ENCODE results near the gene SPOCK3. TPM values are rescaled to one million over a fixed set of nuclear protein-coding genes. Genes with fewer than 3 reads are reported as not detected.

Gene SPOCK3
- total and polyA plus RNA-seq, 7 donors, result 0.39 to 3.9 (median 1.4) TPM; not detected in 2

GRCh38 chr4:166700592-166700991 lies 533.7 kb downstream of the SPOCK3 start:
- Histone ChIP-seq H3K27me3 (no peaks in the 10 kb centered on the region), H3K36me3 (no peaks in the 10 kb centered on the region), H3K9me3 (peaks cover 0 to 4% (median 0%) of the 10 kb centered on the region in 4 donors), H3K4me3 (no peak overlapping the region), H3K27ac (no peak overlapping the region), H3K4me1 (no peaks in the 10 kb centered on the region)
- TF ChIP-seq POLR2A (IDR thresholded peaks at IDR 0.05), result no peak
- TF ChIP-seq EP300 (IDR thresholded peaks at IDR 0.05), result no peak
- TF ChIP-seq POLR2AphosphoS5 (IDR thresholded peaks at IDR 0.05), result no peak
- TF ChIP-seq CTCF (IDR thresholded peaks at IDR 0.05), result no peak
- intact Hi-C loops (cut with DNase I), result no loop called here
- DNase-seq, result no peak
- 68 to 85% methylated on average over 4 of the region's 4 CpGs for WGBS, 2 donors

GRCh38 chr4:166688835-166689234 lies 545.5 kb downstream of the SPOCK3 start:
- intact Hi-C loops (cut with DNase I), result no loop called here
- Histone ChIP-seq H3K36me3 (no peaks in the 10 kb centered on the region), H3K27ac (no peak overlapping the region), H3K4me1 (no peaks in the 10 kb centered on the region), H3K9me3 (no peaks in the 10 kb centered on the region), H3K4me3 (no peak overlapping the region), H3K27me3 (no peaks in the 10 kb centered on the region)
- DNase-seq, result no peak
- 69 to 72% methylated on average over 2 of the region's 2 CpGs for WGBS, 2 donors
- no peak for TF ChIP-seq CTCF (IDR thresholded peaks at IDR 0.05)
- no peak for TF ChIP-seq EP300 (IDR thresholded peaks at IDR 0.05)
- no peak for TF ChIP-seq POLR2AphosphoS5 (IDR thresholded peaks at IDR 0.05)
- TF ChIP-seq POLR2A (IDR thresholded peaks at IDR 0.05), result no peak

- WGBS, 2 donors, result 88% methylated on average over 1 of the region's 1 CpG
- intact Hi-C loops (cut with DNase I), result no loop called here
- TF ChIP-seq POLR2A (IDR thresholded peaks at IDR 0.05) (no peak), CTCF (IDR thresholded peaks at IDR 0.05) (no peak), POLR2AphosphoS5 (IDR thresholded peaks at IDR 0.05) (no peak), EP300 (IDR thresholded peaks at IDR 0.05) (no peak)
- Histone ChIP-seq H3K9me3 (no peaks in the 10 kb centered on the region), H3K4me3 (no peak overlapping the region), H3K4me1 (no peaks in the 10 kb centered on the region), H3K27ac (no peak overlapping the region), H3K27me3 (no peaks in the 10 kb centered on the region), H3K36me3 (no peaks in the 10 kb centered on the region)
- no peak for DNase-seq
These were observed 546.5 kb downstream of the SPOCK3 start for GRCh38 chr4:166687828-166688227.

Small RNA genes lying within 50 kb of the gene (small RNA-seq; reads per million reads assigned to genes)
- gene RNA5SP171, result 0.12 to 0.44 (median 0.22) reads per million in 3 donors

Measured in sigmoid colon (tissue), 7 donors.